Mesodermal cell (in vitro differentiated cells): ENCODE data around the gene CYP2U1. TPM values are rescaled to one million over a fixed set of nuclear protein-coding genes. Genes with fewer than 3 reads are reported as not detected.

Experiments used
- H3K27ac ChIP-seq: 2 replicates; pipeline ENCODE4 v1.7.0; 2013; ENCODE audit warnings: mild to moderate bottlenecking, low read depth, low read length, moderate library complexity; ENCODE audit not compliant: severe bottlenecking
- H3K36me3 ChIP-seq: 2 replicates; pipeline ENCODE4 v1.7.1; 2013; ENCODE audit warnings: mild to moderate bottlenecking, low read length, moderate library complexity; ENCODE audit not compliant: control insufficient read depth, insufficient read depth
- H3K4me1 ChIP-seq: one replicate; pipeline ENCODE4 v1.7.1; 2013; ENCODE audit warnings: mild to moderate bottlenecking, low read length; ENCODE audit not compliant: insufficient read depth, control insufficient read depth, poor library complexity, severe bottlenecking
- H3K4me3 ChIP-seq: 2 replicates; pipeline ENCODE4 v1.7.0; 2013; ENCODE audit warnings: low read length, control low read depth, mild to moderate bottlenecking; ENCODE audit not compliant: insufficient read depth, poor library complexity, severe bottlenecking; ENCODE audit errors: extremely low read depth
- H3K9me3 ChIP-seq: 2 replicates; pipeline ENCODE4 v1.7.1; 2013; ENCODE audit warnings: mild to moderate bottlenecking, low read length, moderate library complexity; ENCODE audit not compliant: control insufficient read depth
- WGBS, 2 experiments: methylation state at CpG; one replicate each; pipeline ENCODE4 v1.1.5; 2013; ENCODE audit warnings: missing lambda C conversion rate in 2 of 2; ENCODE audit not compliant: insufficient coverage in 2 of 2; 5-methylcytosine and 5-hydroxymethylcytosine counted together
- polyA plus RNA-seq, 2 experiments: library from polyadenylated mRNA; stranded (reverse); fragments of 50-300 nt; gene quantifications; one replicate each; pipeline ENCODE4 v1.2.3, GENCODE V29; 2013

Gene CYP2U1
- 3.3 TPM for polyA plus RNA-seq (2013, experiment 1 of 2)
- 2.9 TPM for polyA plus RNA-seq (2013, experiment 2 of 2)

DNA sequence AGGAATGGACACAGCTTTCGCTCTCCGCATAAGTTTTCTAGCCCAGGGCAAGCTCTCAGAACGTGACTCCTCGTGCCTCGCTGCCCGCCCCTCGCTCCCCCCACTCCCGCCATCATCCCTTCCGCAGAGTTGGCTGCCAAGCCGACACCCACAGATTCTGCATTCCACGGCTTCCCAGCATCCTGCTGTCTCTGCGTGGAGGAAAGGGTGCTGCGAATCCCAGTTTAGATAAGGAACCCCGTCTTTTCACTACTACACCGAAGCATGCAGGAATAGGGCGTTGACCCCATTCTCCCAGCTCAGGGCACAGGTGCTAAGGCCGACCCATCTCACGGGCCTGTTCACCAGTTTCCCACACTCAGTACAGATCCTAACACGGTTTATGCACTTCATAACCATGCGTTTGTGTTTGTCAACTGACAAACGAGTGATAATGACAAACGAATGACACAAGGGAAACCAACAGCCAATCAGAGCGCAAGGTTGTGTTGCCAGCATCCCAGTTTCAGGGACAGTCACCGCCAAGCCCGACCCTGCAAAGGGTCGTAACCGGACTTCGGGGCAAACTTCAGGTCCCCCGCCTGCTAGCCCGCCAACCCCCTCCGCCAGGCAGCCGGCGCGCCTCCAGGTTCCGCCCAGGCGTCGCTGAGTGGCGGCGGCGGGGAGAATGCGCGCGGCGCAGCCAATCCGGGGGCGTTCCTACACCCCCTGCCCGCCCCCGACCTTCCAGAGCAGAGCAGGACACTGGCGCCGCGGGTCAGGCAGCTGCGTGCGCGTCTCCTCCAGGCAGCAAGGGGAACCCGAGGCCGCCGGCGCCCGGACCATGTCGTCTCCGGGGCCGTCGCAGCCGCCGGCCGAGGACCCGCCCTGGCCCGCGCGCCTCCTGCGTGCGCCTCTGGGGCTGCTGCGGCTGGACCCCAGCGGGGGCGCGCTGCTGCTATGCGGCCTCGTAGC lies at the start of gene CYP2U1:
CYP2U1 (plus strand) TSS at position 729 of the 954 bp plus-strand sequence; CDS start at position 824, 95 bp downstream.
- no peaks in the 10 kb centered on the region for H3K36me3 ChIP-seq
- H3K27ac ChIP-seq, result peak within 1 kb of the TSS; percentile 26
- H3K9me3 ChIP-seq, result no peaks in the 10 kb centered on the region
- H3K4me1 ChIP-seq, result no peaks in the 10 kb centered on the region
- H3K4me3 ChIP-seq, result peak within 1 kb of the TSS; percentile 52
- WGBS, 2 experiments, result 17 to 21% methylated on average over 34 to 67 of the region's 78 CpGs

DNA sequence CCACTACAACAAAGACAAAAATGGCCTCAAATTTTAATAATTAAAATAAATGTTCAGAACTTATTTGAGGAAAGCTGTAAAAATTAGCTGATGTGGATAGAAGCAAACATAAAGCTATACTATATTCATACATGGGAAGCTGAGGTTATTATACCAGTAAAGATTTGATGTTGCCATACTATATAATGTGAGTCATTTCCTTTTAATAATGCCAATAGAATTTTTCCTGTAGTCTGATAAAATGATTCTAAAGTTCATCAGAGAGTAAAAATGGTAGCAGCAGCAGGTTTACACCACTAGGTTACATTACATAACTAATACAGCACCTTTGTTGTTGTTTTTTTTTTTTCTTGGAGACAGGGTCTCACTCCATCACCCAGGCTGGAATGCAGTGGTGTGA lies 45.5 kb upstream of the CYP2U1 start:
- Histone ChIP-seq H3K9me3 (peaks cover 13% of the 10 kb centered on the region), H3K4me3 (no peak overlapping the region), H3K4me1 (no peaks in the 10 kb centered on the region), H3K27ac (no peak overlapping the region), H3K36me3 (no peaks in the 10 kb centered on the region)

DNA sequence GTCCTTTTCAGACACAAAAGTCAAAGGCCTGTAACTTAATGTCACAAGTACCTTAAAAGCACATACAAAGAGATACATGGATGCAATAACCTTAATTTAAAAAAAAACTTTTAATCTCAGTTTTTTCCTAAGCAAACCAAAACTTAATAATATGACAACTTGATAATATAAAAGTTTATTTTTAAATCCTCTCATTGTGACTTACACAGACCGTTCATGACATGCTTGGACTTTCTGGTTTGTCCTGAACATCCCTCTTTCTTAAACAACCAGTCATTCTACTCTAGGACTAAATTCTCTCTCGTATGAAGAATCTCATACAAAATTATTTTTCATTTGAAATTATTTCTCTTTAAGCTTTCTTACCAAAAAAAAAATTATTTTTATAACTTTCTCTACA lies 43.1 kb upstream of the CYP2U1 start:
- peaks cover 15% of the 10 kb centered on the region for H3K9me3 ChIP-seq
- WGBS, 2 experiments, result 0% methylated on average over 1 of the region's 2 CpGs; no CpG with 5 or more reads in 1 of the 2 experiments
- no peak overlapping the region for H3K4me3 ChIP-seq

DNA sequence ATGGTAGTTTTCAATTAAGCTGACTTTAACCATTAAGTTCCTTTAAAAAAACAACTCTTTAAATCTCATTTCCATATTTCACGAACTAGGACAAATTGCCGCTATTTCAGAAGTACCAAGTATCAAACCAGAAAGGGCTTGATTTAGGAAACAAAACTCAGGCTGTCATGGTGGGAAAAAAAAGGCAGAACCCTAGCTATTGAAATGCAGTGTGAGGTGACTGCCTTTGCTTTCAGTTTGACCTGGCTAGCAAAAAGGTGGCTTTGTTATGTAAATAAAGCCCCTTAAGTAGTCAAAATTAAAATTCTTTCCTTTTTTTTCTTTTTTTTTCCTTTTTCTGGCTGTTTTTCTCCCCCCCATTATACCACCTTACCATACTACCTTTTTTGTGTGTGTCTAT lies 40.6 kb upstream of the CYP2U1 start:
- 70% methylated on average over 2 of the region's 2 CpGs; no CpG with 5 or more reads in 1 of the 2 experiments for WGBS, 2 experiments
- no peak overlapping the region for H3K27ac ChIP-seq
- peaks cover 15% of the 10 kb centered on the region for H3K9me3 ChIP-seq
- H3K36me3 ChIP-seq, result no peaks in the 10 kb centered on the region
- no peak overlapping the region for H3K4me3 ChIP-seq
- no peaks in the 10 kb centered on the region for H3K4me1 ChIP-seq

More for the DNA sequence above, 43.1 kb upstream of the CYP2U1 start:
- no peak overlapping the region for H3K27ac ChIP-seq
- no peaks in the 10 kb centered on the region for H3K36me3 ChIP-seq
- no peaks in the 10 kb centered on the region for H3K4me1 ChIP-seq

DNA sequence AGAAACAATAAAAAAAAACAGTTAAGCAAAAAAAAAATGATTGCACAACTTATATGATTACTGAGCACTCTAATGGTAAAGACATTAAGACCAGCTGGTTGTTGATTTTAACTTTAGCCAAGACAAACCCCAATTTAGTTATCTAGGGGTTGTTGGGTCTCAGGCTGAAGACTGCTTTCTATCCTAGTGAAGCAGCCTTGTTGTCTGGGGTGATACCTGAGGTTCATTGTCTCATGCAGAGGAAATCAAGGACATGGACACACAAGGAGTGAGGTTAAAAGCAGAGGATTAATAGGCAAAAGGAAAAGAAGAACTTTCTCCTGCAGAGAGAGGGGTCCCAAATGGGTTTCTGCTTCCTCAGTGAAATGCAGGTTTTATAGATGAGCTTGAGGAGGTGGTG lies 40.0 kb upstream of the CYP2U1 start:
- H3K36me3 ChIP-seq, result no peaks in the 10 kb centered on the region
- H3K27ac ChIP-seq, result no peak overlapping the region
- peaks cover 15% of the 10 kb centered on the region for H3K9me3 ChIP-seq
- no peaks in the 10 kb centered on the region for H3K4me1 ChIP-seq
- H3K4me3 ChIP-seq, result no peak overlapping the region

DNA sequence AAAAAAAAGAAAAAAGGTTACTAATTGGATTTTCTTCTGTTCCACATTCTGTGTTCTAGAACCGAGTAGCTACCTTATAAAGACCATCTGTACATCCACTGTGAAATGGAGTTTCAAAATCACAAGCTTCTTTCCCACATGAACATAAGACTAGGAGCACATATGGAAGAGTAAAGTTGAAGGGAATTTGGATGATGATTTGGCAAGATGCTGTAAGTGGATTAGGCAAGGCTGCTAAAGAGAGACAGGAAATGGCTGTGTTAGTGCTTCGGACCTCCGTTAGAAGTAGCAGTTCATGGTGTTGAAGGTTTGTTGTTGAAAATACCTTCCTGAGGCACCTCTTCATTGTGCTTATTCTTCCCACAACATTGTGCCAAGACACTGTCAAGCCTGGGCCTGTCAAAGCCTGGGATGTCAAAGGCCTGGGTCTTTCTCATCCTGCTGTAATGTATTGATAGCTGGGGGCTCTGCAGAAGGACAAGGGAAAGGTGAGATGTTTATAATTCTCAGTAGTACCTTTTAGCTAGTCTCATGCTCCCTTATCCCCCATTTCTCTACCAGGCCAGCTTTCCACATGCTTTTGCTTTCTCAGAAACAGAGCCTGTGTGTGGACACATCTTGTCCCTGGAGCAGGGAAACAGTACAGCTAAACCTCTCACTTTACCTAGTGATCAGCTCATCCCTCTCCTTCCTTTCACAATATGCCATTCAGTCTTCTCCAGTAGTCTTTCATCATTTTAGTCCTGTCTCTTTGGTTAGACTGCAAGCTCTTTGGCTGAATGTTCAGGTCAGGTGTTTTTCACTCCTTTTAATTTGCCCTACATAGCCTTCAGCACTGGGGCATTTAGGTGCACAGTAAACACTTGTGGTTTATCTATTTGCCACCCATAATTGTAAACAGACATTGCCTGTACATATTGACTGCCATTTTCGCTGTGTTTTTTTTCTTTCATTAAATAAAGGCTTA lies 37.9 kb upstream of the CYP2U1 start:
- Histone ChIP-seq H3K4me1 (no peaks in the 10 kb centered on the region), H3K9me3 (peaks cover 12% of the 10 kb centered on the region), H3K36me3 (no peaks in the 10 kb centered on the region), H3K4me3 (no peak overlapping the region), H3K27ac (no peak overlapping the region)
- WGBS, 2 experiments, result 100% methylated on average over 1 of the region's 4 CpGs; no CpG with 5 or more reads in 1 of the 2 experiments

DNA sequence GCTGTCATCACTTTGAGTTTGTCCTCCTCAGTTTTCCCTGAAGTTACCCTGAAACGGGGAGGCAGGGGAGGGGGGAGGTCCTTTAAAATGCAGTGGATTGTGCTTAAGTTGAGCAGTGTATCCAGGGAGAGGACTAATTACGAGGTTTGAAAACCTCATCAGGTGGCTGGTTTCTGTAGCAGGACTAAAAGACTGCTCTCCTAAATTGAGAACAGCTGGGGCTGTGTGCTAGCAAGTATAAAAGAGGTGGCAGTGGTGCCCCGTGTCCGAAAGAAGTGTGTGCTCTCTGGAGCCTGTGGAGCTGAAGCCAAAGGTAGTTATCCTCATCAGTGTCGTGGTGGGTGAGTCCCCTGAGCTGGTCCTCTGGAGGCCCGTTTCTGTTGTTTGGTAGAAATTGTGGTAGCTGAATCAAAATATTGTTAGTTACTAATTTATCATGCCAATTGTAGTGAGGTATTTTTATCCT lies 37.2 kb upstream of the CYP2U1 start:
- peaks cover 9% of the 10 kb centered on the region for H3K9me3 ChIP-seq
- no peak overlapping the region for H3K4me3 ChIP-seq
- H3K36me3 ChIP-seq, result no peaks in the 10 kb centered on the region
- H3K27ac ChIP-seq, result no peak overlapping the region
- WGBS, 2 experiments, result 87 to 89% methylated on average over 4 to 5 of the region's 6 CpGs
- H3K4me1 ChIP-seq, result no peaks in the 10 kb centered on the region

DNA sequence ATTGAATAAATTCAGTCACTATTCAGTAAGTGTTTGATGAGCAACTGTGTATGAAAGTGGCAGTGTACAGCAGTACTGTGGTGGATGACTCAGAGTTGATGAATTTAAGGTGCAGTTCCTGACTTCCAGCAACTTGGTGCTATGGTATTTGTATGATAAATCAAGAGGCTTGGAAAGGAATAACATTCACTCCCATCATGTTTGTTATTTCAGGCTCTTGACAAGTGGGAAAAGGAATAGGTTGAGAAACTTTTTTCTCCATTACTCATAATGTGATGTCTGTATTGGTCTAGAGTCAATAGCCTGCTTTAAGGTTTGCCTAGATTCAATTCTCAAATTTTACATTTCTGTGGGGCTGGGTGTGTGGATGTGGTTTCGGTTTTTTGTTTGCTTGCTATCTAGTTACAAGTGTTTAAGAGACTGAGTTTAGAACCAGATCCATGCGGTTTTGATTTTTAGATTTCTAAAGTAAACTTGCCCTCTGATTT lies 35.1 kb upstream of the CYP2U1 start:
- H3K27ac ChIP-seq, result no peak overlapping the region
- WGBS, 2 experiments, result 83% methylated on average over 2 of the region's 2 CpGs; no CpG with 5 or more reads in 1 of the 2 experiments
- no peaks in the 10 kb centered on the region for H3K4me1 ChIP-seq
- H3K36me3 ChIP-seq, result no peaks in the 10 kb centered on the region
- no peaks in the 10 kb centered on the region for H3K9me3 ChIP-seq
- H3K4me3 ChIP-seq, result no peak overlapping the region

DNA sequence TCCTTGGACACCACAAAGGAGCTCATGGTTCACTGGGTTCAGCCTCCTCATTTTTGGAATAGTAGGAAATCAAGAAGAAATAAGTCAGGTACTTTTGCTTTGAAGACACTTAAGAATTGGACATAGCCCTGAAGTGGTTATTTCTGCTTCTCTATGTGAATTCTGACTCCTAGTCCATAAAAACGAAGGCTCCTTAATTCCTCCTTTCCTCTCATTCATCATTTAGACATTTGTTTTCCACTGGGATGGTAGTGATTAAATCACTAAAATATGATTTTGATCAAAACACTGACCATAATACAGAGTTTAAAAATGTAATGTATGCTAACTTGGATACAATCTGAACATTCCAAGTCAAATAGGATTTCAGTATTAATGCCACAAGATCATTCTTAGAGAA lies 34.7 kb upstream of the CYP2U1 start:
- no peaks in the 10 kb centered on the region for H3K36me3 ChIP-seq
- WGBS, 2 experiments, result no CpG with 5 or more reads among the region's 1 CpG

DNA sequence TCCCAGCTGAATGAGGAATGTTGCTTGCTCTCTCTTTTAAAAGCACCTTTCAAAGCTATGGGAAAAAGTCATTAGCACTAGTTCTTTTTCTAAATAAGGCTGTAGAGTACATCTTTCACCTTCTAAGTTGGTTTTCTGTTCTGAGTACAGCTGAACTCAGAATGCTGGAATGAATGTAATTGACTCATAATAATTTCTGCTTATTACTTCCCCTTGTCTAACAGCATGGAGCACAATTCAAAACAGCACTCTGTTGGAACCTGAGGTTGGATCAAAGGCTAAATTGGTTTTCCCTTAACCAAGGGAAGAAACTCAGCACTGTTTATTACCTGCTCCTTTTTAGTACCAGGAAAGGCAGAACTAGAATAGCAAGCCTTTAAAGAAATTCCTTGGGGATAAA lies 33.5 kb upstream of the CYP2U1 start:
- Histone ChIP-seq H3K9me3 (no peaks in the 10 kb centered on the region), H3K4me3 (no peak overlapping the region), H3K36me3 (no peaks in the 10 kb centered on the region), H3K27ac (no peak overlapping the region), H3K4me1 (no peaks in the 10 kb centered on the region)

More for the DNA sequence above, 34.7 kb upstream of the CYP2U1 start:
- H3K4me3 ChIP-seq, result no peak overlapping the region
- H3K9me3 ChIP-seq, result no peaks in the 10 kb centered on the region
- no peak overlapping the region for H3K27ac ChIP-seq
- H3K4me1 ChIP-seq, result no peaks in the 10 kb centered on the region
